ENCODE data around the gene ZBTB24.

DNA sequence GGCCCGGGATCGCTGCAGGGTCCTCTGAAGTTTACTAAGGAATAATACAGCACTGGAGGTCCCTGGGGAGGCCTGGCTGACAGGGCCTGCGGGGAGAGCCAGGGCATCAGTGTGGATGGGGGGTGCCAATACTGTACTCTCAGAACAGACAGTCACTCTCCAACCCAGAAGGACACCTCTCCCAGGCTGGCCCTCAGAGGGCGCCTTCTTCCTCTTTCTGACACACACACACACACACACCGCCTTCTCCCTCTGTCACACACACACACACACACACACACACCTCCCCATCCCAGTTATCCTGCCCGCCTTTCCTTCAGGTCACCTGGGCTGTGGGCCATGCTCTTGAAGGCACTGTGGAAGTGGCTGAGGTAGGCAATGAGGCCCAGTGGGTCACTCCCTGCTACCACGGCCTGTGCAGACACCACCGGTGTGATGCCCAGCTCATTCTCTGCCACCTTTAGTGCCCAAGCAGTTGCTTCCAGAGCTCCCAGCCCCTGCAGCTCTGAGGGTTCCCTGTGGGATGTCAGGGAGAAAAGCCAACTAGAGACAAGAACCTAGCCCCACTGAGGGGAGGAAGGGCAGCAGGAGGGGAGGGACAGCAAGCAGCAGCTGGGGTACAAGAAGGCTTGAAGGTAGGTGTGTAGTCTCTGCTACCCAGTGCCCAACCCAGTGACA lies 35.0 kb downstream of the ZBTB24 start:
- TF ChIP-seq EP300 (IDR thresholded peaks at IDR 0.05; ENCODE audit: borderline replicate concordance) (no peak), TAF1 (IDR thresholded peaks at IDR 0.05; ENCODE audit: low read depth) (no peak), FOXM1 (IDR thresholded peaks at IDR 0.05; ENCODE audit: borderline replicate concordance, low read depth) (no peak), ZBTB7A (IDR thresholded peaks at IDR 0.05; ENCODE audit: low read depth) (no peak), TCF12 (IDR thresholded peaks at IDR 0.05; ENCODE audit: low read depth) (no peak), RAD21 (IDR thresholded peaks at IDR 0.05; ENCODE audit: low read depth) (no peak), CREB1 (IDR thresholded peaks at IDR 0.05; ENCODE audit: low read depth) (no peak), CEBPB (IDR thresholded peaks at IDR 0.05) (no peak)
- TF ChIP-seq, protein P1, sequence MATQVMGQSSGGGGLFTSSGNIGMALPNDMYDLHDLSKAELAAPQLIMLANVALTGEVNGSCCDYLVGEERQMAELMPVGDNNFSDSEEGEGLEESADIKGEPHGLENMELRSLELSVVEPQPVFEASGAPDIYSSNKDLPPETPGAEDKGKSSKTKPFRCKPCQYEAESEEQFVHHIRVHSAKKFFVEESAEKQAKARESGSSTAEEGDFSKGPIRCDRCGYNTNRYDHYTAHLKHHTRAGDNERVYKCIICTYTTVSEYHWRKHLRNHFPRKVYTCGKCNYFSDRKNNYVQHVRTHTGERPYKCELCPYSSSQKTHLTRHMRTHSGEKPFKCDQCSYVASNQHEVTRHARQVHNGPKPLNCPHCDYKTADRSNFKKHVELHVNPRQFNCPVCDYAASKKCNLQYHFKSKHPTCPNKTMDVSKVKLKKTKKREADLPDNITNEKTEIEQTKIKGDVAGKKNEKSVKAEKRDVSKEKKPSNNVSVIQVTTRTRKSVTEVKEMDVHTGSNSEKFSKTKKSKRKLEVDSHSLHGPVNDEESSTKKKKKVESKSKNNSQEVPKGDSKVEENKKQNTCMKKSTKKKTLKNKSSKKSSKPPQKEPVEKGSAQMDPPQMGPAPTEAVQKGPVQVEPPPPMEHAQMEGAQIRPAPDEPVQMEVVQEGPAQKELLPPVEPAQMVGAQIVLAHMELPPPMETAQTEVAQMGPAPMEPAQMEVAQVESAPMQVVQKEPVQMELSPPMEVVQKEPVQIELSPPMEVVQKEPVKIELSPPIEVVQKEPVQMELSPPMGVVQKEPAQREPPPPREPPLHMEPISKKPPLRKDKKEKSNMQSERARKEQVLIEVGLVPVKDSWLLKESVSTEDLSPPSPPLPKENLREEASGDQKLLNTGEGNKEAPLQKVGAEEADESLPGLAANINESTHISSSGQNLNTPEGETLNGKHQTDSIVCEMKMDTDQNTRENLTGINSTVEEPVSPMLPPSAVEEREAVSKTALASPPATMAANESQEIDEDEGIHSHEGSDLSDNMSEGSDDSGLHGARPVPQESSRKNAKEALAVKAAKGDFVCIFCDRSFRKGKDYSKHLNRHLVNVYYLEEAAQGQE (IDR thresholded peaks at IDR 0.05; ENCODE audit: low read depth), result no peak
- TF ChIP-seq, protein P2, sequence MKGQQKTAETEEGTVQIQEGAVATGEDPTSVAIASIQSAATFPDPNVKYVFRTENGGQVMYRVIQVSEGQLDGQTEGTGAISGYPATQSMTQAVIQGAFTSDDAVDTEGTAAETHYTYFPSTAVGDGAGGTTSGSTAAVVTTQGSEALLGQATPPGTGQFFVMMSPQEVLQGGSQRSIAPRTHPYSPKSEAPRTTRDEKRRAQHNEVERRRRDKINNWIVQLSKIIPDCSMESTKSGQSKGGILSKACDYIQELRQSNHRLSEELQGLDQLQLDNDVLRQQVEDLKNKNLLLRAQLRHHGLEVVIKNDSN (IDR thresholded peaks at IDR 0.05), result no peak
- TF ChIP-seq, protein P3, sequence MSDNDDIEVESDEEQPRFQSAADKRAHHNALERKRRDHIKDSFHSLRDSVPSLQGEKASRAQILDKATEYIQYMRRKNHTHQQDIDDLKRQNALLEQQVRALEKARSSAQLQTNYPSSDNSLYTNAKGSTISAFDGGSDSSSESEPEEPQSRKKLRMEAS (IDR thresholded peaks at IDR 0.05), result no peak
